ENCODE measurements around the gene SEC14L6.

- TF ChIP-seq, protein P1, sequence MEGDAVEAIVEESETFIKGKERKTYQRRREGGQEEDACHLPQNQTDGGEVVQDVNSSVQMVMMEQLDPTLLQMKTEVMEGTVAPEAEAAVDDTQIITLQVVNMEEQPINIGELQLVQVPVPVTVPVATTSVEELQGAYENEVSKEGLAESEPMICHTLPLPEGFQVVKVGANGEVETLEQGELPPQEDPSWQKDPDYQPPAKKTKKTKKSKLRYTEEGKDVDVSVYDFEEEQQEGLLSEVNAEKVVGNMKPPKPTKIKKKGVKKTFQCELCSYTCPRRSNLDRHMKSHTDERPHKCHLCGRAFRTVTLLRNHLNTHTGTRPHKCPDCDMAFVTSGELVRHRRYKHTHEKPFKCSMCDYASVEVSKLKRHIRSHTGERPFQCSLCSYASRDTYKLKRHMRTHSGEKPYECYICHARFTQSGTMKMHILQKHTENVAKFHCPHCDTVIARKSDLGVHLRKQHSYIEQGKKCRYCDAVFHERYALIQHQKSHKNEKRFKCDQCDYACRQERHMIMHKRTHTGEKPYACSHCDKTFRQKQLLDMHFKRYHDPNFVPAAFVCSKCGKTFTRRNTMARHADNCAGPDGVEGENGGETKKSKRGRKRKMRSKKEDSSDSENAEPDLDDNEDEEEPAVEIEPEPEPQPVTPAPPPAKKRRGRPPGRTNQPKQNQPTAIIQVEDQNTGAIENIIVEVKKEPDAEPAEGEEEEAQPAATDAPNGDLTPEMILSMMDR (conservative IDR thresholded peaks at IDR 0.05; ENCODE audit: low read length), result no peak
- TF ChIP-seq EZH2phosphoT487 (IDR thresholded peaks at IDR 0.05; ENCODE audit: borderline replicate concordance), result no peak
Measured at GRCh38 chr22:30586414-30586813, 39.9 kb upstream of the SEC14L6 start.
